HCT116 (cell line): ENCODE results near the gene PPP4R3C. TPM values are rescaled to one million over a fixed set of nuclear protein-coding genes. Genes with fewer than 3 reads are reported as not detected.
"Not testable (repeated sequence)": the region's sequence is repeated elsewhere in the genome, so short reads cannot be mapped to it uniquely, and the experiment has no call there.

Experiments used
- ATAC-seq: fragments of 200-7000 bp; cut with Tn5 transposase; 2 replicates; pipeline ENCODE4 v1.9.1; 2020; ENCODE audit warnings: mild to moderate bottlenecking, moderate library complexity
- BruUV-seq: library from RNA; stranded (reverse); fragments of 400-500 nt; replicated peaks from 2 replicates; lab custom pipeline; 2021; lab: Mats Ljungman, UMichigan
- CTCF ChIA-PET: fragments of 300-600 bp; sonication (Branson Sonifier 250); formaldehyde crosslinking; loops from one replicate; lab custom pipeline; 2021; ENCODE audit warnings: antibody characterized with exemption; lab: Charles Lee
- POLR2A ChIA-PET: fragments of 300-600, 350-600 bp; sonication (Branson Sonifier 250); formaldehyde crosslinking; loops from one replicate; lab custom pipeline; 2021; ENCODE audit warnings: antibody characterized with exemption; lab: Charles Lee
- RAD21 ChIA-PET, 2 experiments: fragments of 300-600 bp; sonication (Branson Sonifier 250); formaldehyde crosslinking; loops; one replicate each; lab custom pipeline; 2023; ENCODE audit warnings: low total read pairs in 2 of 2; ENCODE audit not compliant: uncharacterized antibody in 2 of 2, unreplicated experiment in 2 of 2, low non-redundant PET in 1 of 2; lab: Charles Lee
- DNase-seq: peaks from one replicate; pipeline ENCODE4 v3.0.0-alpha.2; 2010; ENCODE audit warnings: low read depth, low spot score
- H2AFZ ChIP-seq: fragments of 200-600 bp; shearing (Covaris generic), sonication (generic); 2 replicates; pipeline ENCODE4 v1.6.1; 2017; ENCODE audit warnings: low read depth, mixed run types, mixed read lengths, antibody characterized with exemption, low read length; ENCODE audit not compliant: poor library complexity, severe bottlenecking
- H3K27ac ChIP-seq: 2 replicates; pipeline ENCODE4 v1.5.1; 2012; ENCODE audit warnings: low read depth, low read length
- H3K27me3 ChIP-seq: fragments of 200-600 bp; sonication (generic); 2 replicates; pipeline ENCODE4 v1.6.1; 2016; ENCODE audit warnings: mixed run types, low read length, mixed read lengths; ENCODE audit not compliant: insufficient read depth
- H3K36me3 ChIP-seq, 2 experiments: fragments of 200-500 bp in 1 of 2; fragments of 200-600 bp in 1 of 2; sonication (Bioruptor generic) in 1 of 2; sonication (generic) in 1 of 2; 2 replicates each; pipeline versions ENCODE4 v1.5.1 to v1.6.1; 2014 to 2016; ENCODE audit warnings: low read length in 2 of 2, inconsistent platforms in 1 of 2, mixed read lengths in 1 of 2, mixed run types in 1 of 2; ENCODE audit not compliant: insufficient read depth in 2 of 2, control insufficient read depth in 1 of 2
- H3K4me1 ChIP-seq, 2 experiments: fragments of 200-600 bp in 1 of 2; sonication (generic) in 1 of 2; 2 replicates each; pipeline versions ENCODE4 v1.5.1 to v1.6.1; 2012 to 2017; ENCODE audit warnings: low read length in 2 of 2, inconsistent platforms in 1 of 2, mild to moderate bottlenecking in 1 of 2, mixed read lengths in 1 of 2, mixed run types in 1 of 2, moderate library complexity in 1 of 2; ENCODE audit not compliant: insufficient read depth in 2 of 2, control insufficient read depth in 1 of 2
- H3K4me2 ChIP-seq: fragments of 200-600 bp; sonication (generic); 2 replicates; pipeline ENCODE4 v1.6.1; 2017; ENCODE audit warnings: mixed run types, low read length, mixed read lengths
- H3K4me3 ChIP-seq, 2 experiments: fragments of 200-600 bp in 1 of 2; sonication (generic) in 1 of 2; replicated peaks in 1 of 2; 2 replicates each; pipeline ENCODE4 v1.5.1; 2011 to 2016; ENCODE audit warnings: low read length in 2 of 2, control low read depth in 1 of 2, low read depth in 1 of 2, mild to moderate bottlenecking in 1 of 2, mixed read lengths in 1 of 2, mixed run types in 1 of 2
- H3K79me2 ChIP-seq: fragments of 200-600 bp; sonication (generic); 2 replicates; pipeline ENCODE4 v1.6.1; 2017; ENCODE audit warnings: mild to moderate bottlenecking, mixed run types, low read length, moderate library complexity, mixed read lengths; ENCODE audit not compliant: insufficient read depth
- H3K9ac ChIP-seq: fragments of 200-600 bp; sonication (generic); 2 replicates; pipeline ENCODE4 v1.6.1; 2016; ENCODE audit warnings: low read length, mixed read lengths
- H3K9me2 ChIP-seq: fragments of 200-600 bp; sonication (generic), shearing (Covaris generic); 2 replicates; pipeline ENCODE4 v1.6.1; 2017; ENCODE audit warnings: mixed run types, mild to moderate bottlenecking, moderate library complexity; ENCODE audit not compliant: insufficient read depth
- H3K9me3 ChIP-seq, 2 experiments: fragments of 200-500 bp in 1 of 2; fragments of 200-600 bp in 1 of 2; sonication (Bioruptor generic) in 1 of 2; sonication (generic) in 1 of 2; 2 replicates each; pipeline ENCODE4 v1.6.1; 2014 to 2017; ENCODE audit warnings: low read length in 2 of 2, mixed read lengths in 2 of 2, inconsistent platforms in 1 of 2, low read depth in 1 of 2, mild to moderate bottlenecking in 1 of 2, mixed run types in 1 of 2, moderate library complexity in 1 of 2; ENCODE audit not compliant: control insufficient read depth in 1 of 2, insufficient read depth in 1 of 2
- H4K20me1 ChIP-seq: fragments of 200-600 bp; sonication (generic), shearing (Covaris generic); 2 replicates; pipeline ENCODE4 v1.6.1; 2017; ENCODE audit warnings: mixed run types, mild to moderate bottlenecking, moderate library complexity; ENCODE audit not compliant: insufficient read depth
- ATF3 ChIP-seq: IDR thresholded peaks from 2 replicates; pipeline ENCODE4 v1.6.1; 2012
- CEBPB ChIP-seq: IDR thresholded peaks from 2 replicates; pipeline ENCODE4 v1.6.1; 2012; ENCODE audit warnings: low read depth
- CTCF ChIP-seq, 3 experiments: fragments of 200-600 bp in 1 of 3; sonication (generic) in 1 of 3; IDR thresholded peaks in 2 of 3; conservative IDR thresholded peaks in 1 of 3; 2 replicates each; pipeline ENCODE4 v1.5.1; 2012 to 2017; ENCODE audit warnings: low read depth in 2 of 3, low read length in 2 of 3, antibody characterized with exemption in 1 of 3, borderline replicate concordance in 1 of 3, control low read depth in 1 of 3, mild to moderate bottlenecking in 1 of 3, mixed read lengths in 1 of 3, mixed run types in 1 of 3, moderate library complexity in 1 of 3; ENCODE audit not compliant: insufficient read depth in 1 of 3
- EZH2 ChIP-seq: fragments of 200-600 bp; sonication (generic); IDR thresholded peaks from 2 replicates; pipeline ENCODE4 v1.6.1; 2017; ENCODE audit warnings: antibody characterized with exemption, mixed run types
- EZH2phosphoT487 ChIP-seq: fragments of 200-600 bp; IDR thresholded peaks from 2 replicates; pipeline ENCODE4 v1.6.1; 2018; ENCODE audit warnings: antibody characterized with exemption, borderline replicate concordance
- JUND ChIP-seq: IDR thresholded peaks from 2 replicates; pipeline ENCODE4 v1.6.1; 2012
- POLR2AphosphoS5 ChIP-seq: IDR thresholded peaks from 2 replicates; pipeline ENCODE4 v1.6.1; 2011; ENCODE audit warnings: mild to moderate bottlenecking, low read depth, low read length, moderate library complexity
- RAD21 ChIP-seq: IDR thresholded peaks from 2 replicates; pipeline ENCODE4 v1.6.1; 2012; ENCODE audit warnings: low read depth, mild to moderate bottlenecking
- SRF ChIP-seq: IDR thresholded peaks from 2 replicates; pipeline ENCODE4 v1.6.1; 2012; ENCODE audit warnings: low read depth
- ZBTB33 ChIP-seq: IDR thresholded peaks from 2 replicates; pipeline ENCODE4 v1.6.1; 2011; ENCODE audit warnings: mild to moderate bottlenecking, low read length, moderate library complexity; ENCODE audit not compliant: insufficient replicate concordance; ENCODE audit errors: extremely low read depth
- ZFX ChIP-seq: fragments of 450-650 bp; IDR thresholded peaks from 2 replicates; pipeline ENCODE4 v1.6.1; 2017
- intact Hi-C: fragments of 100-400 bp; cut with micrococcal nuclease; formaldehyde crosslinking; loops from 2 replicates; pipeline ENCODE4 v1.10.0; 2022
- total RNA-seq: library from RNA; stranded (reverse); gene quantifications from one replicate; pipeline ENCODE4 v1.2.1, GENCODE V29; 2021; ENCODE audit not compliant: unreplicated experiment

Gene PPP4R3C
- total RNA-seq, 1 experiment from 2014 or later, result not detected

GRCh38 chrX:27459129-27459528, 4.0 kb downstream of the PPP4R3C start:
- H3K9me2 ChIP-seq, CTCF ChIA-PET, POLR2A ChIA-PET, DNase-seq, H3K27me3 ChIP-seq, RAD21 ChIA-PET, H4K20me1 ChIP-seq, H3K9ac ChIP-seq, H3K4me3 ChIP-seq, ATAC-seq, H3K36me3 ChIP-seq, H3K4me1 ChIP-seq, H3K79me2 ChIP-seq, H3K4me2 ChIP-seq, BruUV-seq, intact Hi-C loops, H2AFZ ChIP-seq, H3K27ac ChIP-seq, H3K9me3 ChIP-seq: not testable (repeated sequence)

- BruUV-seq, H3K27me3 ChIP-seq, H2AFZ ChIP-seq, H3K36me3 ChIP-seq, H4K20me1 ChIP-seq, intact Hi-C loops, CTCF ChIA-PET, H3K9me2 ChIP-seq, DNase-seq, POLR2A ChIA-PET, RAD21 ChIA-PET, H3K4me3 ChIP-seq, H3K4me2 ChIP-seq, H3K4me1 ChIP-seq, H3K9me3 ChIP-seq, ATAC-seq, H3K79me2 ChIP-seq, H3K27ac ChIP-seq, H3K9ac ChIP-seq: not testable (repeated sequence)
Observed at GRCh38 chrX:27458544-27458943, 4.6 kb downstream of the PPP4R3C start.

GRCh38 chrX:27451324-27451723, 11.8 kb downstream of the PPP4R3C start:
- ATAC-seq, result no peak
- no peak for DNase-seq
- POLR2A ChIA-PET, result no interaction called here
- no peaks in the 10 kb centered on the region for H3K27me3 ChIP-seq
- no peaks in the 10 kb centered on the region for H3K4me1 ChIP-seq
- RAD21 ChIA-PET, result no interaction called here
- H3K4me2 ChIP-seq, result no peak overlapping the region
- BruUV-seq, result no TSS peak
- H3K9me2 ChIP-seq, result no peaks in the 10 kb centered on the region
- H3K9ac ChIP-seq, result no peak overlapping the region
- H3K4me3 ChIP-seq, result no peak overlapping the region
- intact Hi-C loops, result no loop called here
- no peaks in the 10 kb centered on the region for H3K36me3 ChIP-seq
- CTCF ChIA-PET, result no interaction called here
- H4K20me1 ChIP-seq, result no peaks in the 10 kb centered on the region
- no peak overlapping the region for H2AFZ ChIP-seq
- H3K9me3 ChIP-seq, result no peaks in the 10 kb centered on the region
- H3K79me2 ChIP-seq, result no peaks in the 10 kb centered on the region
- no peak overlapping the region for H3K27ac ChIP-seq
- TF ChIP-seq CEBPB (no peak), EZH2phosphoT487 (no peak), EZH2 (no peak), SRF (no peak), ATF3 (no peak), ZBTB33 (no peak), CTCF (IDR thresholded peaks at IDR 0.05 in 2 of 3, conservative IDR thresholded peaks at IDR 0.05 in 1 of 3; ENCODE audit: borderline replicate concordance in 1 of 3, insufficient read depth in 1 of 3, low read depth in 2 of 3, low read length in 2 of 3) (no peak), POLR2AphosphoS5 (no peak), ZFX (no peak), JUND (no peak), RAD21 (no peak)
